SJSA1 (cell line): Measurements from ENCODE around the gene SH3BP2. TPM values are rescaled to one million over a fixed set of nuclear protein-coding genes. Genes with fewer than 3 reads are reported as not detected.

Experiments
- DNase-seq, 2 experiments: peaks; one replicate each; pipeline ENCODE4 v3.0.0-alpha.2; 2015 to 2020; ENCODE audit warnings: low spot score in 2 of 2, low read depth in 1 of 2
- H3K27ac ChIP-seq: fragments of 250-450 bp; sonication (Bioruptor Pico); 2 replicates; pipeline ENCODE4 v1.5.1; 2020; ENCODE audit warnings: mild to moderate bottlenecking, moderate library complexity
- H3K27me3 ChIP-seq: fragments of 250-450 bp; sonication (Bioruptor Pico); replicated peaks from 2 replicates; pipeline ENCODE4 v1.5.1; 2020; ENCODE audit warnings: mild to moderate bottlenecking, moderate library complexity
- H3K36me3 ChIP-seq: fragments of 250-450 bp; sonication (Bioruptor Pico); 2 replicates; pipeline ENCODE4 v1.5.1; 2020; ENCODE audit warnings: mild to moderate bottlenecking
- H3K4me1 ChIP-seq: fragments of 250-450 bp; sonication (Bioruptor Pico); replicated peaks from 2 replicates; pipeline ENCODE4 v1.6.1; 2021; ENCODE audit warnings: mild to moderate bottlenecking
- H3K4me3 ChIP-seq: fragments of 250-450 bp; sonication (Bioruptor Pico); 2 replicates; pipeline ENCODE4 v1.5.1; 2020; ENCODE audit warnings: mild to moderate bottlenecking
- H3K9me3 ChIP-seq: fragments of 250-450 bp; sonication (Bioruptor Pico); replicated peaks from 2 replicates; pipeline ENCODE4 v1.5.1; 2020; ENCODE audit warnings: mild to moderate bottlenecking
- total RNA-seq: library from RNA; depleted of rRNA; stranded (reverse); fragments of >200 nt; shearing (Covaris generic); gene quantifications from 2 replicates; pipeline ENCODE4 v1.2.3, GENCODE V29; 2014

The SH3BP2 gene
- total RNA-seq, 1 experiment from 2014 or later, result 7.6 TPM

DNA sequence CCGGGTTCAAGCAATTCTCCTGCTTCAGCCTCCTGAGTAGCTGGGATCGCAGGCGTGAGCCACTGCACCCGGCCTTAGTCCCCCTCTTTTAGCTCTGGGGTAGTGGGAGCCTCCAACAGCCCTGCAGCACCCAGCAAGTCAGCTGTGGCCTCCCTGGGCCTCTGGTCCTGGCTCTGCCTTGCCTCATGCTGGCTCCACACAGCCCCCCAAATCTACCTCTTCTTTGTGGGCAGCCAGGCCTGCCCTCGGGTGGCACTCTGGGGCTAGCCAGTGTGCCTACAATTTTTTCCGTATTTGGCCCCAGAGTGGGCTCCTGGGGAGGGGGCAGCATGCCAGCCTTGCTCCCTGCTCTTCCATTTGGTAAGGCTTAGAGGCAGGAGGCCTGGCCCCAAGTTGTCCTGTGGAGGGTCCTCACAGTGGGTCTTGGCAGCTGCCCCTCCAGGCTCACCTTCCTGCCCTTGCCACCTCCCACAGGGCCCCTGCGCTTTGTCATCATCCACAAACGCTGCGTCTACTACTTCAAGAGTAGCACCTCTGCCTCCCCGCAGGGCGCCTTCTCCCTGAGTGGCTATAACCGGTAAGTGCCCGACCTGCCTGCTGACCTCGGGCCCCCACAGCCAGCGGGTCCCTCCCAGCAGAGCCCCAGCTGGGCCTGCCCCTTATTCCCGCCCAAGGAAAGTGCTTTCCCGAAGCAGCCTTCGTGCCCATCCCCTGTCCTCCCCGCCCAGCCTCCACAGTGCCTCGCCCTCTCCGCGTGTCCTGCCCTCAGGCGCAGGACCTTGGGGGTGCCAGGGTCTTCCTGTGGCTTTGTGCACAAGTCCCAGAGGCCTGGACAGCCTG lies 29.8 kb downstream of the SH3BP2 start:
- H3K27ac ChIP-seq, result no peak overlapping the region
- no peaks in the 10 kb centered on the region for H3K27me3 ChIP-seq
- H3K4me1 ChIP-seq, result no peaks in the 10 kb centered on the region
- H3K4me3 ChIP-seq, result no peak overlapping the region
- no peaks in the 10 kb centered on the region; the same call in 1 of the 2 replicates for H3K36me3 ChIP-seq
- no peaks in the 10 kb centered on the region for H3K9me3 ChIP-seq
- no peak for DNase-seq

DNA sequence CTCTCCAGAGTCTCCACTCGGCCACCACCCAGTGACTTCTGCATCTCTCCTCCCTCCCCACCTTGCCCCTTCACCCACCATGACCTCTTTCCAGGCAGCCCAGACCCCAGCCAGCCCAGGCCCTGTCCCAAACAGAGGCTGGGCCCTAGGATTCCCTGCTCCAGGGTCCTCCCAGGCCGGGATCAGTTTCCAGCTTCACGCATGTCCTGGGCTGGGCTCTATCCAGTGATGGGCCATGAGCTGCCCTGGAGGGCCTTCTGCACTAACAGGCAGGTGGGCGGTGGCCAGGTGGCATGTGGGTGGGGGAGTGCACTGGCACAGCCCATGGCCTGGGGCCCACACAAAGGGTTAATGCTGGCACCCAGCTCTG lies 30.4 kb downstream of the SH3BP2 start:
- H3K4me3 ChIP-seq, result no peak overlapping the region
- no peaks in the 10 kb centered on the region for H3K27me3 ChIP-seq
- no peaks in the 10 kb centered on the region for H3K9me3 ChIP-seq
- H3K36me3 ChIP-seq, result no peaks in the 10 kb centered on the region; the same call in 1 of the 2 replicates
- no peak for DNase-seq
- no peak overlapping the region for H3K27ac ChIP-seq
- H3K4me1 ChIP-seq, result no peaks in the 10 kb centered on the region

DNA sequence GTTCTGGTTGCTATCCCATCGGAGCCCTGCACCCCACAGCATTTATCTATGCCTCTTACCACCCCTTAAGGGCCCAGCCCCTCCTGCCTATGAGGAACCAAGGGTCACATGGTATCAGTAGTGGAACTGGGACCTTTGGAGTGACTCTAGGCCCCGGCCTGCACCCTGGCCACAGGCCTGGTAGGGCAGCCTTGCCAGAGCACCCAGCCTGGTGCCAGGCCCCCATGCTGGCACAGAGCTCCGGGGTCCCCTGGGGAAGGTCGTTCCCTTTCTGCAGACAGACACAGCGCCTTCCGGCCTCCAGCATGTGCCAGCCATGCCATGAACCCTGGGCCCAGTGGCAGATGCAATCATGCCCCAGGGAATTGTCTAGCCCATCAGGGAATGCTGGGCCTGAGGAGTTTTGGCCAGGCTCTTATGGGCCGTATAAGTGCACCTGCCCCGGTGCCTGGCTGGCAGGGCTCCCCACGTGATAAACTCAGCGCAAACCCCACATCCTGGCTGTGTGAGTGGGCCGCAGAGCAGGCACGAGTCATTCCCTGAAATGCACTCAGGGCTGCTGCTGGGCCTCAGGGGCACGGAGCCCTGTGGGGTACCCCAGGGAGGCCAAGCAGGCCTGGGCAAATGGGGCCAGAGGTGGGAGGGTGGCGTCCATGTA lies 30.9 kb downstream of the SH3BP2 start:
- no peaks in the 10 kb centered on the region; the same call in 1 of the 2 replicates for H3K36me3 ChIP-seq
- no peak for DNase-seq
- no peaks in the 10 kb centered on the region for H3K27me3 ChIP-seq
- H3K4me1 ChIP-seq, result no peaks in the 10 kb centered on the region
- no peak overlapping the region for H3K27ac ChIP-seq
- H3K9me3 ChIP-seq, result no peaks in the 10 kb centered on the region
- no peak overlapping the region for H3K4me3 ChIP-seq

DNA sequence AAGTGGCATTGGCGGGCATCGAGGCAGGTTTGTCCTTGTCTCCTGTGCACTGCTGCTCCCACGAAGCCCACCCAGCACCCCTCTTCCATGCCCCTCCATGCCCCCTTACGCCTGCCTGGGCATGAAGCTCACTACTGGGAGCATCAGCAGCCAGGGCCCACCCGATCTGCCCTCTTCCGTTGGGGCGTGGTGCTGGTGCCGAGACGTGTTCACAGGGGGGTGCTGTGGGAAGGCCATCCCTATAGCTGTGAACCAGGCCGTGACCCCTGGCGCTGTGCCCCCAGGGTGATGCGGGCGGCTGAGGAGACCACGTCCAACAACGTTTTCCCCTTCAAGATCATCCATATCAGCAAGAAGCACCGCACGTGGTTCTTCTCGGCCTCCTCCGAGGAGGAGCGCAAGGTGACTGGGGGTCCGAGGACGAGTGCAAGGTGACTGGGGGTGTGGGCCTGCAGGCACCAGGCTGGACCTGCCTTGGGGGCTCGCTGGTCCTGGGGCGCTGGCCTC lies 31.5 kb downstream of the SH3BP2 start:
- no peaks in the 10 kb centered on the region; the same call in 1 of the 2 replicates for H3K36me3 ChIP-seq
- DNase-seq, result no peak
- H3K4me1 ChIP-seq, result no peaks in the 10 kb centered on the region
- H3K4me3 ChIP-seq, result no peak overlapping the region
- H3K9me3 ChIP-seq, result no peaks in the 10 kb centered on the region
- no peaks in the 10 kb centered on the region for H3K27me3 ChIP-seq
- no peak overlapping the region for H3K27ac ChIP-seq

DNA sequence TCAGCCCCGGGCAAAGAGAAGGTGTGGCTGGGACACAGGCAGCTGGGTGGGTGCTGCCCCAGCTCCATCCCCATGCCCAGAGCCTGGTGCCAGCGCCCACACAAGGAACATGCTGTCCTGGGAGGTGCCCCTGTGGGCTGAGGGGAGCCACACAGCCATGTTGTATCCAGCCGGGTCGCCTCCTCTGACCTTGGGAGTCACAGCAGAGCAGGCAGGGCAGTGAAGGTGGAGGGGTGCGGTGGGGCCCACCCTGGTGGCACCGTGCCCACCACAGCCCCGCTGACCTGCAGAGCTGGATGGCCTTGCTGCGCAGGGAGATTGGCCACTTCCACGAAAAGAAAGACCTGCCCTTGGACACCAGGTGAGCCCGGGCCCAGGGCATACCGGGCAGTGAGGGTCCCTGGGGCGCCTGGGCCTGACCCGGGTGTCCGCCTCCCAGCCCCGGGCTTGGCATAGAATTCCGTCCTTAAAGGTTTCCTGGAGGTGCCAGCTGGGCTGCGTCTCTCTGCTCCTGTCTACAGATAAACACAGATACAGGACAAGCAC lies 32.0 kb downstream of the SH3BP2 start:
- DNase-seq, result no peak
- Histone ChIP-seq H3K27me3 (no peaks in the 10 kb centered on the region), H3K27ac (no peak overlapping the region), H3K4me3 (no peak overlapping the region), H3K36me3 (no peaks in the 10 kb centered on the region; the same call in 1 of the 2 replicates), H3K4me1 (no peaks in the 10 kb centered on the region), H3K9me3 (no peaks in the 10 kb centered on the region)

DNA sequence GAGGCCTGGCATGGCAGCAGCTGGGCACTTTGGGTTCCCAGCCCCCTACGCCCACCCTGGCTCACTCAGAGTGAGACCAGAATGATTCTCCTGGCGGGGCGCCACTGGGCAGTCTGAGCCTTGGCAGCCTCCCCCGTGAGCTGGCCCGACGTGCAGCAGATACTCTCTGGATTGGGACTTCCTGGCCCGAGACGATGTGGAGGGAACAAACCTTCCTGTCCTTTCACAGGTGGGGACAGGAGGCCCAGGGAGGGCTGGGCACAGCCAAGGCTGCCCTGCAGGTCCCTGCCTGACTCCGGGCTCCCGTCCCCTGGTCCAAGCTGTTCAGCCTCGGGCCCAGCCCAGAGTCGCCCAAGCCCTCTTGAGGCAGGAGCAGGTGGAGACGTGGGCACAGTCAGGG lies 32.9 kb downstream of the SH3BP2 start:
- no peaks in the 10 kb centered on the region for H3K9me3 ChIP-seq
- H3K27me3 ChIP-seq, result no peaks in the 10 kb centered on the region
- no peaks in the 10 kb centered on the region for H3K4me1 ChIP-seq
- no peak overlapping the region for H3K27ac ChIP-seq
- no peak overlapping the region for H3K4me3 ChIP-seq
- H3K36me3 ChIP-seq, result no peaks in the 10 kb centered on the region; the same call in 1 of the 2 replicates
- no peak for DNase-seq

DNA sequence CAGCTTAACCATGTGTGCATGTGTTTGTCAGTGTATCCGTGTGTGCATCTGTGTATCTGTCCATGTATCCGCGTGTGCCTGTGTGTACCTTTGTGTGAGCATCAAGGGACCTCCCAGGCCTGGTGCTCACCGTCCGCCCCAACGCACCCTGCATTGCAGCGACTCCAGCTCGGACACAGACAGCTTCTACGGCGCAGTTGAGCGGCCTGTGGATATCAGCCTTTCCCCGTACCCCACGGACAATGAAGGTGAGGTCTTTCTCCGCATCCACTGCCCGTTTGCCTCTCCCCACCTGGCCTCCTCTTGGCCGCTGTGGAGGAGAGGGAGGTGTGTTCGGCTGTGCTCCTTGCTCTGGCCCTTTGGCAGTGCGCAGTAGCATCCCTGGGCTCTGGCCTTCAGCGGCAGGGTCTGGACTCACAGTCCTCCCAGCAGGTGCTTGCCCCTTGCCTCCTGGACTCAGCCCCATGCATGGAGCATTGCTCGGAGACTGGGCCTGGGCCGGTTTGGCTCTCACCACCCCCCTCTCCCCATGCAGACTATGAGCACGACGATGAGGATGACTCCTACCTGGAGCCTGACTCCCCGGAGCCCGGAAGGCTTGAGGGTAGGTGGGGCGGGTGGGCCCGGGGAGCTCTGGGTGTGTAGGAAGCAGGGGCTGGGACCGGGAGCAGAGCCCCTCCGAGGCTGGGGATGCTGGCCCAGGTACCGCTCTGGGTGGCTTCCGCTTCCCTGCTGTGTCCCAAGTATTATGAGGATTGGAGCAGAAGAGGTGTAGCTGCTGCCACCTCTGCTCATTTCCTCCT lies 34.4 kb downstream of the SH3BP2 start:
- Histone ChIP-seq H3K9me3 (no peaks in the 10 kb centered on the region), H3K27ac (no peak overlapping the region), H3K4me3 (no peak overlapping the region), H3K4me1 (no peaks in the 10 kb centered on the region), H3K36me3 (no peaks in the 10 kb centered on the region; the same call in 1 of the 2 replicates), H3K27me3 (no peaks in the 10 kb centered on the region)
- DNase-seq, result no peak

DNA sequence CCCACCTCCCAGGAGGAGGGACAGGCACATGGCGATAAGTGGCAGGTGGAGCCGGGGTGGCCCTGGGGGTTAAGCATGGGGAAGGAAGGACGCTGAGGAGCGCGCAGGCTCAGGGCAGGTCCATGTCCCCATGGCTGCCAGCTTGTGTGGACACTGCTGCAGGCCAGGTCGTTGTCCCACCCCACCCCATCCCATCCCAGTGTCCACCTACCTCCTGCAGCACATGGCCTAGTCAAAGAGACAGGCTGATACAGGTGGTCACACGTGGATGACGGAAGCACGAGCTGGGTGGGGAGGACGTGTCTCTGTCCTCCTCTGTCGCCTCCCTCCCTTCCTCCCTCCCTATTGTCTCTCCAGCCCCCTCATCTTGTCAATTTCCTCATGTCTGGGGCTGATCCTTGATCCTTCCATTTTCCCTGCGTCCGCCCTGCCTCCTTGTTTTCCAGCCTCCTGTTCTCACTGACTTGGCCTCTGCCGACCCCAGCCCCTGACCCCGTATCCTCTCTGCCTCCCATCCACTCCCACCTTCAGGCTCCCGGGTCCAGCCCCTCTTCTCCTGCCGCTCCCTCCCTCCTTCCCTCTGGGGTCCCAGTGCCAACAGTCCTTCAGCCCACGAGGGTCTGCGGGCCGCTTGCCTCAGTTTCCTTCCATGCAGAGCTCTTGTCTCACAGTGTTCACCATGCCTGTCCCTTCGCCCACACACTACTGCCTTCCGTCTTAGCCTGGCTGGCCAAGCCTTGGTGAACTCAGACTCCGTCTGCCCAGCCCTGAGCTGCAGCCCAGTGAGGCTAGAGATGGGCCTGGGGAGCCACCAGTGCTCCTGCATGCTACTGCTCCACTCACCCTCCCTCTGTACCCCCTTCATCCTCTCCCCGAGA lies 35.2 kb downstream of the SH3BP2 start:
- Histone ChIP-seq H3K27ac (no peak overlapping the region), H3K36me3 (no peaks in the 10 kb centered on the region; the same call in 1 of the 2 replicates), H3K27me3 (no peaks in the 10 kb centered on the region), H3K4me3 (no peak overlapping the region), H3K9me3 (no peaks in the 10 kb centered on the region), H3K4me1 (no peaks in the 10 kb centered on the region)
- no peak for DNase-seq

DNA sequence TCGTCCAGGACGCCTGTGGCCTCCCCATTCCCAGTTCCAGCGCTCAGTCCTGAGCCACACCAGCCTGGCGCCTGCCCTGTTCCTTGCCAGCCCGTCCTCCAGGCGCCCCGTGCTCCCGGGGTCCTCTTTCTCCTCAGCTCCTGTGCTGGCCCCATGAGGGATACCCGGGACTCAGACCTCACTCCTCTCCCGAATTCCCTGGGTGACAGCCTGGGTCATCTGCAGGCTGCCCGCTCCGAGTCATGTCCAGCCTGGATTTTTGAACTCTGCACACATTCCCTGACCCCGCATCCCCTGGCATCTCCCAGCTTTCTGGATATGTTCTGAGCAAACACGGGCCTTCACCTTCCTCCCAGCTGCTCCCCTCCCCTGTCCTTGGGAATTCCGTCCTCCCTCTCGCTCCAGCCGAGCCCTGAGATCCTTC lies 35.9 kb downstream of the SH3BP2 start:
- DNase-seq, result no peak
- Histone ChIP-seq H3K9me3 (no peaks in the 10 kb centered on the region), H3K4me3 (no peak overlapping the region), H3K27me3 (no peaks in the 10 kb centered on the region), H3K4me1 (no peaks in the 10 kb centered on the region), H3K27ac (no peak overlapping the region), H3K36me3 (no peaks in the 10 kb centered on the region; the same call in 1 of the 2 replicates)

DNA sequence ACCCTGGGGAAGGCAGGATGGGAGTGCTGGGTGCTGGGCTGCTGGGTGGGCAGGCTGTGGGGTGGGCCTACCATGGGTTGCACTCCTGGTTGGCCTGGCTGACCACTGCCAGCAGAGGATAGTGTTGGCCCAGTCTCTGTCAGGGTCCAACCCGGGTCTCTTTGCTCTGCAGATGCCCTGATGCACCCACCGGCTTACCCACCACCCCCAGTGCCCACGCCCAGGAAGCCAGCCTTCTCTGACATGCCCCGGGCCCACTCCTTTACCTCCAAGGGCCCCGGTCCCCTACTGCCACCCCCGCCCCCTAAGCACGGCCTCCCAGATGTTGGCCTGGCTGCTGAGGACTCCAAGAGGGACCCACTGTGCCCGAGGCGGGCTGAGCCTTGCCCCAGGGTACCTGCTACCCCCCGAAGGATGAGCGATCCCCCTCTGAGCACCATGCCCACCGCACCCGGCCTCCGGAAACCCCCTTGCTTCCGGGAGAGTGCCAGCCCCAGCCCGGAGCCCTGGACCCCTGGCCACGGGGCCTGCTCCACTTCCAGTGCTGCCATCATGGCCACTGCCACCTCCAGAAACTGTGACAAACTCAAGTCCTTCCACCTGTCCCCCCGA lies 36.5 kb downstream of the SH3BP2 start:
- no peaks in the 10 kb centered on the region for H3K4me1 ChIP-seq
- no peaks in the 10 kb centered on the region; the same call in 1 of the 2 replicates for H3K36me3 ChIP-seq
- no peaks in the 10 kb centered on the region for H3K27me3 ChIP-seq
- H3K27ac ChIP-seq, result no peak overlapping the region
- no peak for DNase-seq
- H3K4me3 ChIP-seq, result no peak overlapping the region
- H3K9me3 ChIP-seq, result no peaks in the 10 kb centered on the region

DNA sequence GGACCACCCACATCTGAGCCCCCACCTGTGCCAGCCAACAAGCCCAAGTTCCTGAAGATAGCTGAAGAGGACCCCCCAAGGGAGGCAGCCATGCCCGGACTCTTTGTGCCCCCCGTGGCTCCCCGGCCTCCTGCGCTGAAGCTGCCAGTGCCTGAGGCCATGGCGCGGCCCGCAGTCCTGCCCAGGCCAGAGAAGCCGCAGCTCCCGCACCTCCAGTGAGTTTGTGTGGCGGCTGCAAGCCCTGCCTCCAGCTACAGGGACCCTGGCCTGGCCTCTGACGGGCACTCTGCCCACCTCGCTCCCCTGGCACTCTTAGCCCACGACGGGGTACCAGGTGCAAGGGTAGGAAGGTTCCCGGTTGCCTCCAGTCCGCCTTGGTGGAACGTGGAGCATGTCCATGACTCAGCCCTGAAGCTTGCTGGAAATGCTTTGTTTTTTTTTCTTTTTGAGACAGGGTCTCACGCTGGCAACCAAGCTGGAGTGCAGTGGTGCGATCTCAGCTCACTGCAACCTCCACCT lies 37.1 kb downstream of the SH3BP2 start:
- Histone ChIP-seq H3K4me1 (no peaks in the 10 kb centered on the region), H3K27ac (no peak overlapping the region), H3K4me3 (no peak overlapping the region), H3K36me3 (no peaks in the 10 kb centered on the region; the same call in 1 of the 2 replicates), H3K9me3 (no peaks in the 10 kb centered on the region), H3K27me3 (no peaks in the 10 kb centered on the region)
- no peak for DNase-seq
